Measurements from ENCODE around the gene GPR78. TPM values are rescaled to one million over a fixed set of nuclear protein-coding genes. Genes with fewer than 3 reads are reported as not detected.
A peak's percentile ranks its signal among the peaks of the same experiment; 100 is the strongest.

The GPR78 gene
- total RNA-seq, 1 donor from 2014 or later: 3.2 TPM

GRCh38 chr4:8547108-8547911, 32.9 kb upstream of the GPR78 start:
- Mint-ChIP-seq H3K4me3 (no peak overlapping the region), H3K27ac (peak overlapping the region; percentile 11), H3K36me3 (no peaks in the 10 kb centered on the region), H3K4me1 (peaks cover 20% of the 10 kb centered on the region), H3K27me3 (ENCODE audit: low read depth) (no peaks in the 10 kb centered on the region), H3K9me3 (no peaks in the 10 kb centered on the region)
- no peak for DNase-seq (ENCODE audit: low spot score in 2 of 2, unreplicated experiment in 2 of 2)
- TF ChIP-seq, protein P1, sequence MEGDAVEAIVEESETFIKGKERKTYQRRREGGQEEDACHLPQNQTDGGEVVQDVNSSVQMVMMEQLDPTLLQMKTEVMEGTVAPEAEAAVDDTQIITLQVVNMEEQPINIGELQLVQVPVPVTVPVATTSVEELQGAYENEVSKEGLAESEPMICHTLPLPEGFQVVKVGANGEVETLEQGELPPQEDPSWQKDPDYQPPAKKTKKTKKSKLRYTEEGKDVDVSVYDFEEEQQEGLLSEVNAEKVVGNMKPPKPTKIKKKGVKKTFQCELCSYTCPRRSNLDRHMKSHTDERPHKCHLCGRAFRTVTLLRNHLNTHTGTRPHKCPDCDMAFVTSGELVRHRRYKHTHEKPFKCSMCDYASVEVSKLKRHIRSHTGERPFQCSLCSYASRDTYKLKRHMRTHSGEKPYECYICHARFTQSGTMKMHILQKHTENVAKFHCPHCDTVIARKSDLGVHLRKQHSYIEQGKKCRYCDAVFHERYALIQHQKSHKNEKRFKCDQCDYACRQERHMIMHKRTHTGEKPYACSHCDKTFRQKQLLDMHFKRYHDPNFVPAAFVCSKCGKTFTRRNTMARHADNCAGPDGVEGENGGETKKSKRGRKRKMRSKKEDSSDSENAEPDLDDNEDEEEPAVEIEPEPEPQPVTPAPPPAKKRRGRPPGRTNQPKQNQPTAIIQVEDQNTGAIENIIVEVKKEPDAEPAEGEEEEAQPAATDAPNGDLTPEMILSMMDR (IDR thresholded peaks at IDR 0.05; ENCODE audit: unreplicated experiment): peak; percentile 40

- H3K4me1 Mint-ChIP-seq: peaks cover 20% of the 10 kb centered on the region
- no peaks in the 10 kb centered on the region for H3K9me3 Mint-ChIP-seq
- no peak overlapping the region for H3K4me3 Mint-ChIP-seq
- peak in 1 of 2 experiments; percentile 54 for DNase-seq (ENCODE audit: low spot score in 2 of 2, unreplicated experiment in 2 of 2)
- no peaks in the 10 kb centered on the region for H3K27me3 Mint-ChIP-seq (ENCODE audit: low read depth)
- peak overlapping the region; percentile 11 for H3K27ac Mint-ChIP-seq
- H3K36me3 Mint-ChIP-seq: no peaks in the 10 kb centered on the region
- TF ChIP-seq, protein P1 (IDR thresholded peaks at IDR 0.05; ENCODE audit: unreplicated experiment): no peak
Observed at GRCh38 chr4:8547912-8548730, 32.1 kb upstream of the GPR78 start.

DNA sequence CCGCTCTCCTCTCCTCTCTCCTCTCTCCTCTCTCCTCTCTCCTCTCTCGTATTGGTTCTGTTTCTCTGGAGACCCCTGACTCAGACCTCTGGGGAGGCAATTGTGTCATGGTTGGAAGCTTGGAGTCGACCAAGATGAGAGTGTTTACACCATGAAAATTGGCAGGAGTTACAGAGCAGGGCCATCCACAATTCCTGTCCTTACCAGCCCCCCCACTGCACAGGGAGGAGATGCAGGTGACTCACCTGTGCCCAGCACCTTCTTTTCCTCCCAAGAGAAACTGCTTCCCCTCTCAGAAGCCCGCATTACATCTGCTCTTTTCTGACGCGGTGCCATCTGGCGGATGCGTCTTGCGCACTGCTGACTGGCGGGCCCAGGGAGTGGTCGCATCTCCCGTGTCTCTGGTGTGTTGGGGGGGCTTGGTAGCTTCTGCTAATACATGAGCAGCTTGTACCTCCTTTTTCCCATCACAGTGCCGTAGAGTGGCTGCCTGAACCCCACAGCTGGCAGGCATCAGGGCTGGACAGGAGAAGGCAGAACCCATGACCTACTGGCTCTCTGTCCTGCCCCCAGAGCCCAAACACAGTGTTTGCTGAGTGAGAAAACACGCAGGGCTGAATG, 31.4 kb upstream of the GPR78 start:
- H3K36me3 Mint-ChIP-seq: no peaks in the 10 kb centered on the region
- peaks cover 20% of the 10 kb centered on the region for H3K4me1 Mint-ChIP-seq
- H3K27me3 Mint-ChIP-seq (ENCODE audit: low read depth): no peaks in the 10 kb centered on the region
- no peak for DNase-seq (ENCODE audit: low spot score in 2 of 2, unreplicated experiment in 2 of 2)
- H3K27ac Mint-ChIP-seq: no peak overlapping the region
- TF ChIP-seq, protein P1 (IDR thresholded peaks at IDR 0.05; ENCODE audit: unreplicated experiment): no peak
- no peaks in the 10 kb centered on the region for H3K9me3 Mint-ChIP-seq
- H3K4me3 Mint-ChIP-seq: no peak overlapping the region

- no peaks in the 10 kb centered on the region for H3K9me3 Mint-ChIP-seq
- TF ChIP-seq, protein P1 (IDR thresholded peaks at IDR 0.05; ENCODE audit: unreplicated experiment): no peak
- peaks cover 23% of the 10 kb centered on the region for H3K4me1 Mint-ChIP-seq
- H3K27me3 Mint-ChIP-seq (ENCODE audit: low read depth): no peaks in the 10 kb centered on the region
- DNase-seq (ENCODE audit: low spot score in 2 of 2, unreplicated experiment in 2 of 2): no peak
- H3K27ac Mint-ChIP-seq: no peak overlapping the region
- H3K4me3 Mint-ChIP-seq: no peak overlapping the region
- H3K36me3 Mint-ChIP-seq: no peaks in the 10 kb centered on the region
Observed at GRCh38 chr4:8549352-8549931, 30.8 kb upstream of the GPR78 start.

DNA sequence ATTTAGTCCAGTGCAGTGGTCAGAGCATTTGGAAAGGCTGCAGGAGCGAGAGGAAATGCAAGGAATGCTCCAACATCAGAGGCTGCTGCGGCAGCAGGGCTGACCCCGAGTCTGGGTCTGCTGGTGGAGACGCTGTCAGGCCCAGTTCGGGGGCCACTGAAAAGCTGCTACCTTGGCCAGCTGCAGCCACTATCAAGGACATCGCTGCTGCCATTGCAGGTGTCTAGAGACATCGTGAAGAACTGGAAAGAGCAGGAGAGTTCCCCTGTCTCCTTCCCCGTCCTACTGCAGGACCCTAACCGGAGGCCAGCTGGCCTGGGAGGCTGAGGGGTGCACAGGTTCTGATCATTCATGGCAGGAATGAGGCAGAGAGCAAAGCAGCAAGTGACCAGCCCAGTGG, 29.5 kb upstream of the GPR78 start:
- no peak for DNase-seq (ENCODE audit: low spot score in 2 of 2, unreplicated experiment in 2 of 2)
- TF ChIP-seq, protein P1 (IDR thresholded peaks at IDR 0.05; ENCODE audit: unreplicated experiment): no peak
- no peak overlapping the region for H3K27ac Mint-ChIP-seq
- H3K27me3 Mint-ChIP-seq (ENCODE audit: low read depth): no peaks in the 10 kb centered on the region
- no peaks in the 10 kb centered on the region for H3K36me3 Mint-ChIP-seq
- no peak overlapping the region for H3K4me3 Mint-ChIP-seq
- peaks cover 18% of the 10 kb centered on the region for H3K4me1 Mint-ChIP-seq
- no peaks in the 10 kb centered on the region for H3K9me3 Mint-ChIP-seq
